Forelimb muscle (tissue), 1 donor: Measurements from ENCODE around the gene RECQL5. TPM values are rescaled to one million over a fixed set of nuclear protein-coding genes. Genes with fewer than 3 reads are reported as not detected.
"Not testable (repeated sequence)": the region's sequence is repeated elsewhere in the genome, so short reads cannot be mapped to it uniquely, and the experiment has no call there.

Source experiments
- DNase-seq: peaks from one replicate; pipeline ENCODE4 v3.0.0-alpha.2; 2013; ENCODE audit warnings: low read depth
- polyA plus RNA-seq: library from polyadenylated mRNA; unstranded; fragments of 120-200 nt; gene quantifications from one replicate; pipeline ENCODE4 v1.2.1, GENCODE V29; 2013; ENCODE audit not compliant: insufficient read length

RECQL5 gene
- polyA plus RNA-seq, 1 donor = 15.0 TPM

DNA sequence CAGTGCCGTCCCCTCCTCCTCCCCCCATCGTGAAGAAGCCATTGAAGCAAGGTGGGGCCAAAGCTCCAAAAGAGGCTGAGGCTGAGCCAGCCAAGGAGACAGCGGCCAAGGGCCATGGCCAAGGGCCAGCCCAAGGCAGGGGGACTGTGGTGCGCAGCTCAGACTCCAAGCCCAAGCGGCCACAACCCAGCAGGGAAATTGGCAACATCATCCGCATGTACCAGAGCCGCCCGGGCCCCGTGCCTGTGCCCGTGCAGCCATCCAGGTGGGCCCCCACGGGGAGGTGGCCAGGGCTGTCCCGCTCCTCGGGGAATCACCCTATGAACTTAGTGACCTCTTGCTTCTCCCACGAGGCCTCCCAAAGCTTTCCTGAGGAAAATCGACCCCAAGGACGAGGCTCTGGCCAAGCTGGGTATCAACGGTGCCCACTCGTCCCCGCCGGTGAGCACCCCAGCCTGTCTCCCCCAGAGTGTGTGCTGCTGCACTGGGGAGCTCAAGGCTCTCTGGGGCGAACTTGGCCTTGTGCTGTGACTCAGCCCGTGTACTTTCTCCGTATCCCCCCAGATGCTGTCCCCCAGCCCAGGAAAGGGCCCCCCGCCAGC lies 50.3 kb downstream of the RECQL5 start:
- DNase-seq = no peak

DNA sequence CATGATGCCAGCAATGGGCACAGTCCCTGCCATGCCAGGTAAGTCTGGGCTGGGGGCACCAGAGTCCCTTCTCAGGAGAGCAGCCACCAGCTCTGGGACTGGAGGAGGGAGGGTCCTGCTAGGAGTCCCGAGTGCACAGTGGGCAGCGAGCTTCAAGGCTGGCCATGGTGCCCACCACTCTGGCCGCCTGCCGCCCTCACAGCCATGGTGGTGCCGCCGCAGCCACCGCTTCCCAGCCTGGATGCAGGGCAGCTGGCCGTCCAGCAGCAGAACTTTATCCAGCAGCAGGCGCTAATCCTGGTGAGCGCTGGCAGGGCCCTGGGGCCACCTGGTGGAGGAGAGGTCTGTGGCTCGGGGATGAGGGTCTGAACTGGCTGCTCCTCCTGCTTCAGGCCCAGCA lies 51.7 kb downstream of the RECQL5 start:
- no peak for DNase-seq

DNA sequence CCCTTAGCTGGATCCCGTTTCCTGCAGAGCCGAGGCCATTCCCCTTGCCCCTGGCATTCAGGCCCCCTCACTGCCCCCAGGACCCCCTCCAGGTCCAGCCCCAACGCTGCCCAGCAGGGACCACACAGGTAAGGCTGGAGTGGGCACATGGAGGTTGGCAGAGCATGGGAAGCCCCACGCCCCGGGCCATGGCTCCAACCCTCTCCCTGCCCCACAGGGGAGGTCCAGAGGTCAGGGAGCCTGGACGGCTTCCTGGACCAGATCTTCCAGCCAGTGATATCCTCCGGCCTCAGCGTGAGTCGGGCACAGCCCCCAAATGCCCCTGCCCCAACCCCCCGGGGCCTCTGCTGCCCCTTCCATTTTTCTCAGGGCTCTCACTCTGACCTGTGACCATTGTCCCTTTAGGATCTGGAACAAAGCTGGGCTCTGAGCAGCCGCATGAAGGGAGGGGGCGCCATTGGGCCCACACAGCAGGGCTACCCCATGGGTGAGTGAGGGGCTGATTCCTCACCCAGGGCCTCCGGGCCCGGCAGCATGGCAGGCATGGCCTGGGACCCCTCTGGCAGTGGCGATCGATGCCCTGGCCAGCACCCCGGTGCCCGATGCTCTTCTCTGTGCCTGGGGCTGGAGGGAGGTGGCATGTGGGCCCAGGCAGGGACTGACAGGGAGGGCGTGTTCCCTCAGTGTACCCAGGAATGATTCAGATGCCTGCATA lies 52.2 kb downstream of the RECQL5 start:
- DNase-seq = no peak

DNA sequence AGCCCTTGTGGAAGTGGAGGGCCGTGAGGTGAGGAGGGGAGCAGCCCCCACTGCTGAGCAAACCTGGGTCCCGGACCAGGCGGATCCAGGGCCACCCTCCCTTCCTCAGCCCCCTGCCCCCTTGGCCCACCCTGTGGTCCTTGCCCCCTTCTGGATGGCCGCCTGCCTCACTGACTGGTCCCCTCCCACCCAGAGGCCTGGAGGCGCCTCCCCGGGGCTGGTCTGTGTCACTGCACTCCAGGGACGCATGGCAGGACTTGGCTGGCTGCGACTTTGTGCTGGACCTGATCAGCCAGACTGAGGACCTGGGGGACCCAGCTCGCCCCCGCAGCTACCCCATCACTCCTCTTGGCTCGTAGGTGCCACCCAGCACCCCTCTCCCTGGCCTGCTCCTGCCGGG lies 52.9 kb downstream of the RECQL5 start:
- no peak for DNase-seq

DNA sequence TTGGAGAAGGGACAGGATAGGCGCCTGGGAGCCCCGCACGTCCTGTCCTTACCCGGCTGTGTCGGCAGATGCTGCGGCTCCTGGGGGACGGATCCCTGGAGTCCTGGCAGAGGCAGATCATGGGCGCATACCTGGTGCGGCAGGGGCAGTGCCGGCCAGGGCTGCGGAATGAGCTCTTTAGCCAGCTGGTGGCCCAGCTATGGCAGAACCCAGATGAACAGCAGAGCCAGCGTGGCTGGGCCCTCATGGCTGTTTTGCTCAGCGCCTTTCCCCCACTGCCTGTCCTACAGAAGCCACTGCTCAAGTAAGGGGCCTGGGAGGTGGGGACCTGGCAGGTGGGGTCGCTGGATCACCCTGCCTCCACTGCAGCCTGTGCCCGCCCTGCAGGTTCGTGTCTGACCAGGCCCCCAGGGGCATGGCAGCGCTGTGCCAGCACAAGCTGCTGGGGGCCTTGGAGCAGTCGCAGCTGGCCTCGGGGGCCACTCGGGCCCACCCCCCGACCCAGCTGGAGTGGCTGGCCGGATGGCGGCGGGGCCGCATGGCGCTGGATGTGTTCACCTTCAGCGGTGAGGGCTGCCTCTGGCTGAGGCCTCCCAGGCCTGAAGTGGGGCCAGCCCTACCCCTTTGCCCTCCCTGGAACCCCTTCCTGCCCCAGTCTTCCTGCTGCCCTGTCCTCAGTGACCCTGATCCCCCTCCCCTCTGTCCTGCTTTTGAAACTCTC lies 53.9 kb downstream of the RECQL5 start:
- DNase-seq = no peak

DNA sequence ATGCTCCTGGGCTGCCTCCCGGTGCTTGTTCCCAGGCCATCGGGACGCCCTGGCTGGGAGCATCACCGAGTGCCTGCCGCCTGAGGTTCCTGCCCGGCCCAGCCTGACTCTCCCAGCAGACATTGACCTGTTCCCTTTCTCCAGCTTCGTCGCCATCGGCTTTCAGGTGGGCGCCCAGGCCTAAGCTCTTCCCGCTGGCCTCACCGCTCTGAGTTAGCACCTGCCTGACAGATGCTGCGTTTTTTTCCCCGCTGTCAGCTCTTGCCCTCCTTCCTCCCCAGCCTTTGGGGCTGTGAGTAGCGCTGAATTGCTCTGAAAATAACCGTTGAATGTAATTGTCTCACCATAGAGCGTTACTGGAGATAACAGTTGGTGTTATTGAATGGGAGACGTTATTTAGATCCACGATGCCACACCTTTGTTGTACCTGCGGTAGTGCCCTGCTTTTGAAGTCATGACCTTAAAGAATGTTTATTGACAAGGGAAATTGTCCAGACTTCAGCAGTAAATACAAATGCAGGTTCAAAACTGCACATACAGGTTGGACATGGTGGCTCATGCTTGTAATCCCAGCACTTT lies 55.0 kb downstream of the RECQL5 start:
- no peak for DNase-seq

DNA sequence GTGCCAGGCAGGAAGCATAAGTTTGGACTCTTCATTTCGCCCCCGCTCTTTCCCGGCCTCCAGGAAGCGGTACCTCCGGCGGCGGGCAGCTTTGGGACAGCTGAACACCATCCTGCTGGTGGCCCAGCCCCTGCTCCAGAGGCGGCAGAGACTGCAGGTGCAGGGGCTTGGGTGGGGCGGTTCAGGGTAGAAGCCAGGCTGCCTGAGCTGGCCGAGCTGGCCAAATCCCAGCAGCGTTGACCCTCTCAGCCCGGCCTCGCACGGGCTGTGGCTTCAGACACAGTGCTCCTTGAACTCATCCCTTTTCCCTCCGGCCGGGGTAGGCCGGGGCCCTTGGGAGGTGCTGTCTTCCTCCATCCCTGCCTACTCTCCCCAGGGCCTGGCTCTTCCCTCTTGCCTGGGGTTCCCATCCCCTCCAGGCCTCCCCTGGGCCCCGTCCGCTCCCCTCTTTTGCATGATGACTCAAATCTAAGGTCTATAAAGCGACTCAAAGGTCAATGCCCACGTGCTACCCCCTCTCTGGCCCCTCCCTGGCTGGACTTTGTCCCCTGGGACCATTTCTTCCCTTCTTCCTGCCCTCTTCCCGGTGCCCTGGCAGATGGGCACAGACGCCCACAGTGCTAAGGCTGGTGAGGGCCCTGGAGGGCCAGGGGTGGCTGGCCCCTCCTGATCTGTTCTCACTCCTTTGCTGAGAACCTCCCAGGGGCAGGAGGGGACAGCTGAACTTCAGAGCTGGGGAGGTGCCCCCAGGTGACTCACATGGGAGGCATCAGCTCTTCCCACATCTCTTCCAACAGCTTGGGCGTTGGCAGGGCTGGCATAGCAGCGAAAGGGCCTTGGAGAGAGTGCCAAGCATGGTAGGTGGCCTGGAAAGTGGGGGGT lies 56.6 kb downstream of the RECQL5 start:
- no peak for DNase-seq

DNA sequence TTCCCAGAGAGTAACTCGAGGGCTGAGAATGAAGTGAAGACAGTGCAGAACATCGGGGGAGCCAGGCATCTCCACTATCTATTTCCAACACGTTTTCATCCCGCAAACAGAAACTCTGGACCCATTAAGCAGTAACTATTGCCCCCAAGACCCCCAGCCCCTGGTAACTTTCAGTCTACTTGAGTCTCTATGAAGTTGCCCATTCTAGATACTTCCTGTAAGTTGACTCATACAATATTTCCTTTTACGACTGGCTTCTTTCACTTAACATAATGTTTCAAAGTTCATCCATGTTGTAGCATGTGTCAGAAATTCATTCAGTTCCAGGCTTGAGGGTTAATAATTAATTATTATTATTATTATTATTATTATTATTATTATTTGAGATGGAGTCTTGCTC lies 59.9 kb downstream of the RECQL5 start:
- DNase-seq = no peak

DNA sequence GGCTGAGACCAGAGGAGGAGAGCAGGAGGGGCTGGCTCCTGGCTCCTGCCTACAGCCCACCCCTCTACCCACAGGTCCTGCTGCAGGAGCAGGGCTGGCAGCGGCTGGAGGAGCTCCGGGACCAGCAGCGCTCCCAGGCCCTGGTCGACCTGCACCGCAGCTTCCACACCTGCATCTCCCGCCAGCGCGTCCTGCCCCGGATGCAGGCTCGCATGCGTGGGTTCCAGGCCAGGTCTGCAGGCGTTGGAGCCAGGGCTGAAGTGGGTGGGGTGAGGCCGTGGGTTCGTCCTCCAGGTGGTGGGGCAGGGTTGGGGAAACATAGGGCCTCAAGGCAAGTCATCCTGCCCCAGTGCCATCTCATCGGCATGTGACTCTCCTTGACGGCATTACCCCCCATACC lies 61.2 kb downstream of the RECQL5 start:
- DNase-seq = no peak

DNA sequence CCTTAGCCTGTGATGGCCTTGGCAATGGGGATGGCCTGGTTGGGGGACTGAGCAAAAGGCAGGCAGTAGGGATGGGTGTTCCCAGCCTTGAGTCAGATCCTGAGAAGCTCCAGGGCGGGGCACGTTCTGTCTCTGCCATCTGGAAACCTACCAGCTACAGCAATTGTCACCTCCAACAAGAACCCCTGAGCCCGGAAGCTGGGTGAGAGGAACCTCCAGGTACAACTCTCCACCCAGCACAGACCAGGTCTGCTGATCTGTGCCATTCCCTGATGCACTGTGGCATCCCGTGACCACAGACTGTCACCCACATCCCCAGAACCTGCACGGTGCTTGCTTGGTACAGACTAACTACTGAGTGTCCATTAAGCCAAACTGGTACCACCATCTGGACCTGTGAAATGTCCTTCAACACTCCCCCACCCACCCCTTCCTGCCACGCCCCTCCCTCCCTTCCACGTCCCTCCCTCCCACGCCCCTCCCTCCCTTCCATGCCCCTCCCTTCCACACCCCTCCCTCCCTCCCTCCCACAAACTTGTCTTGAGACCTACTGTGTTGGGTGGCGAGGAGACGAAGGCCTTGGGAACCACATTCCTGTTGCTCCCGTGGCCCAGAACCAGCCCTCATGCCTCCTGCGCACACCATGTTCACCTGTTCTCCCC lies 62.8 kb downstream of the RECQL5 start:
- no peak for DNase-seq

DNA sequence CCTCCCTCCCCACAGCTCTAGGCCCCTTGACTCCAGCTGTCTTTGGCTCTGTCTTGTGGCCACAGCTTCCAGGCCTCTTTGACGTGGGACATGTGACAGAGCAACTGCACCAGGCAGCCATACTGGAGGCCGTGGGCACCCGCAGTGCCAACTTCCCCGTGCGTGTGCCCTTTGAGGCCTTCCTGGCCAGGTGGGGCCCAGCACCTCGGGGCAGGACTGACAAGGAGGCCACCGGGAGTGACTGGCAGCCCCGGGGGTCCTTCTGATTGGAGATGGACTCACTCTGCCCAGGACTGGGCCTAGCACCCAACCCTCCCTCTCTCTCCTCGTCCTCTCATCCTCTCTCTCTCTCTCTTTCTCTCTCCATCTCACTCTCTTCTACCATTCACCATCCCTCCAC lies 63.8 kb downstream of the RECQL5 start:
- no peak for DNase-seq

DNA sequence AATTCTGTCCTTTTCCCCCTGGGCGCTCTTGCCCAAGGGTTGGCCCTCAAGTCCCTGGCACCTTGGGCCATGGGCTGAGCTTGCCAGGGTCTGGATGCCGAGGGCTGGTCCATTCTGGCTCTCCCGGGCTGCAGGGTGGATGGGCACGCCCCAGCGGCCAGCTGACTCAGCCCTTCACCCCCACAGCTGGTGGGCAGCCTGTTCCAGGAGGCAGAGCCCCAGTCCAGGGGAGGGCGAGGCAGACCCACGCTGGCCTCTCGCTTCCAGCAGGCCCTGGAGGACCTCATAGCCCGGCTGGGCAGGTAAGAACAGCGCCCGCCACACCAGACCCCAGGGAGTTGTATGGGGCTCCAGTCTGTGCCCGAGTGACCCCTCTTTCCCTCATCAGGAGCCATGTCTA lies 64.3 kb downstream of the RECQL5 start:
- no peak for DNase-seq

DNA sequence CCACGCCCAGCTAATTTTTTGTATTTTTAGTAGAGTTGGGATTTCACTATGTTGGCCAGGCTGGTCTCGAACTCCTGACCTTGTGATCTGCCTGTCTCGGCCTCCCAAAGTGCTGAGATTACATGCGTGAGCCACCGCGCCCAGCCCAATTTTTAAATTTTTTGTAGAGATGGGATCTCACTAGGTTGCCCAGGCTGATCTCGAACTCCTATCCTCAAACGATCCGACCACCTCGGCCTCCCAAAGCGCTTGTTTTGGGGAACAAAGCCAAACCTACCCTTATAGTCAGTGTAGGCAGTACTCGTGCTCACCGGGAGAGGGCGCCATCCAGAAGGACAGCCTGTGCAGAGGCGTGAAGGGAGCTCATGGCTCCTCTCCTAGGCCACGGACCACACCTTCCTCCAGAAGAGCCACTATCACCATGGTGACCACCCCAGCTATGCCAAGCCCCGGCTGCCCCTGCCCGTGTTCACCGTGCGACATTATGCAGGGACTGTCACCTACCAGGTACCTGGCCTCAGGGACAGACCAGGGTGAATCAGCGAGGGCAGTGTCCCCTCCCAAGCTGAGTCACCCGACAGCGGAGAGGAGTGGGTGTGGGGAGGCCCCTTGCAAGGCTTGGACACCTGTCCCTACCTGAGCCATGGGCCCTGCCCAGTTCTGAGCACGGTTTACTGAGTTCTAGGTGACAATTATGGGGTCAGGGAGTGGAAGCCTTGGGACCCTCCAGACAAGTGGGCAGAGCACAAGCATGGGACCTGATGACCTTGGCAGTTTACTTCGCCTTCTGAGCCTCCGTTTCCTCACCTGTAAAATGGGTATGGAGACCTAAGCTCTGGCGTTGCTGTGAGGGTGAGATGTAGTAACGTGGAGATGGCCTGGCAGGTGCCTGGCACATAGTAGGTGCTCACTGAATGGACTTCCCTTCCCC lies 65.6 kb downstream of the RECQL5 start:
- DNase-seq = no peak

DNA sequence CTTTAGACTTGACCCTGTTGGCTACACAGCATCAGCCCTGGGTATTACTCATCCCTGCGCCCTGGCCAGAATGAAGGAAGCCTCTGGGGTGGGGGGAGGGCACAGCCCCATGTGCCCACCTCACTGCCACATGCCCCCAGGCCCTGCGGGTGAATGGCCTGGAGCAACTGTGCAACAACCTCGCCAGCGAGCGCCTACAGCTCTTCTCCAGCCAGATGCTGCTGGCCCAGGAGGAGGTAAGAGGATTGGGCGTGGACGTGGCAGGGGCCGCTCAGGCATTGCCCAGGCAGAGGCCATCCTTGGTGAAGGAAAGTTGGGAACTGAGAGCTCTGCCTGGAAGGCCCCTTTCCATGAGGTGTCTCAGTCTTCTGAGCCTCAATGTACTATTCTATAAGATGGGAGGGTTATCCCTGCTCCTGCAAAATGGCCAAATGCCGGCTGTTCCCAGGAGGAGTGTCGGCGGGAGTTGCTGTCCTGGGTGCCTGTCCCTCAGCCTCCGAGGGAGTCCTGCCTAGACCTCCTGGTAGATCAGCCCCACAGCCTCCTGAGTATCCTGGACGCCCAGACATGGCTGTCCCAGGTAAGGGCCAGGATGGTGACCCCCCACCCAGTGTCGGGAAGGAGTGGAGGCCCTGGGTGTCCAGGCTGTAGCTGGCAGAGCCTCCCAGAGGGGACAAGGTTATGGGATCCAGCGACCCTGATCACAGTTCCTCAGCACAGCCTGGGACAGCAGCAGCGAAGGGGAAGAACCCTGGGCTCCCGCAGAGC lies 70.5 kb downstream of the RECQL5 start:
- no peak for DNase-seq

DNA sequence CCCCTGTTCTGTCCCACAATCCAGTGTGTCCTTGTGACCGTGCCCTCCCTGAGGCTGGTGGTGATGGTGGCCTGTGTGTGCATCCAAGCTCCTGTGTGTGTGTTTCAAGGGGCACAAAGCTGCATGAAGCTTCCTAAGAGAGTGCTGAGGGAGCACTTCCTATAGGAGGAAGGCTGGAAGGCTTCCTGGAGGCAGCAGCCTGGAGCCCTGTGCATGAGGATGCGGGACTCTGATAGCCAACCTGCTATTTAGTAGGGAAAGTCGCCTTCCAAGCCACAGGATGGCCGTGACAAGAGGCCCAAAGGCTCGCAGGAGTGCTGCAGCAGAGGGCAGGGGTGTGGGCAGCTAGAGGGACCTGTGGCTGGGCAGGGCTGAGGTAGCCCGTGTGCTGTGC lies 71.0 kb downstream of the RECQL5 start:
- no peak for DNase-seq

DNA sequence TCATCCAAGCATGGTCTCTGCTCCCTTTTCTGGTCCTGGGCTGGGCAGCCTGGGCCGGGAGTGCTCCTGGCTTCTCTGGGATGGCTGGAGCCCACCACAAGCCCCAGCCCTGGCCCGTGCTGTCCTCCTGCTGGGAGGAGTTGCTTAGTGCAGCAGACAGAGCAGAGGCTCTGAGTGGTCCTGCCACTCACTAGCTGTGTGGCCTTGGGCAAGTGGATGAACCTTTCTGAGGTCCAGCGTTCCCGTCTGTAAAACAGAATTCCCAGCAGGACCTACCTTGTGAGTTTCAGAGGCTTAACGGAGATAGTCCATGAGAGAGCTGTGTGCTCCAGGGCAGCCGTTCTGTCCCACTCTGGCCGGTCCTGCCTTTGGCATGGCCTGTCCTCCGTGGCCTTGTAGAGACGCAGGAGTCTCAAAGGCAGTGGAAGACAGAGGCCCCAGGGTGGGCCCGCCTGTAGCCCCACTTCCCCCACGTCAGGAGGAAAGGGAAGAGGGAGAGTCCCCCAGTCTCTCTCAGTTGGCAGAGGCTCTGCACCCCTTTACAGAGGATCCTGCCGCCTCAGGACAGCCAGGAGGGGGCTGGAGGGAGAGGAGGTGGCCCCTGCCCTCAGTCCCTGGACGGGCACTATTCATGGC lies 71.6 kb downstream of the RECQL5 start:
- no peak for DNase-seq

DNA sequence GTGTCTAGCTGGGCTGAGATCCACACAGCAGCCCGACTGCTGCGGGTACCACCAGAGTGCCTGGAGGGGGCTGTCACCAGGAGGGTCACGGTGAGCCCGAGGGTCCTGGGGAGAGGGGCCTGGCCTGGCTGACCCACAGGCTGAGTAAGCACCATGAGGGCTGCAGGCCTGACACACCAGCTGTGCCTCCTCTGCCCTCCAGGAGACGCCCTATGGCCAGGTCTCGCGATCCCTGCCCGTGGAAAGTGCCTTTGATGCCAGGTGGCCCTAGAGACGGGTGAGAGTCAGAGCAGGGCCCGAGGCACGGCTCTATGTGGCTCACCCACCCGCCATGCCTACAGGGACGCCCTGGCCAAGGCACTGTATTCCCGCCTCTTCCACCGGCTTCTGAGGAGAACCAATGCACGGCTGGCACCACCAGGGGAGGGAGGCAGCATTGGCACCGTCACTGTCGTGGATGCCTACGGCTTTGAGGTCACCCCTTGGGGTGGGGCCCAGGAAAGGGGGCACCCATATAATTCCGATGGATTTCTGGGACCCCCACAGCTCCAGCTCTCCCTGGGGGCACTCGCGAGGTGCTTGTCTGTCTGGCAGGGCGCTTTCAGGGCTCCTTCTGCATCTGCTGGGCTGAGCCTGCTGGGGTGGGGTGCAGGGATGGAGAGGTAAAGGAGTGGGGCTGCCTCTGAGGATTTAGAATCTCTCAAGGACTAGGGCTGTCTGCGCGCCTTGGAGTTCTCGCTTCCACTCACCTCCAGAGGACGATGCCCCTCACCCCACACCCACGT lies 72.3 kb downstream of the RECQL5 start:
- DNase-seq = no peak

DNA sequence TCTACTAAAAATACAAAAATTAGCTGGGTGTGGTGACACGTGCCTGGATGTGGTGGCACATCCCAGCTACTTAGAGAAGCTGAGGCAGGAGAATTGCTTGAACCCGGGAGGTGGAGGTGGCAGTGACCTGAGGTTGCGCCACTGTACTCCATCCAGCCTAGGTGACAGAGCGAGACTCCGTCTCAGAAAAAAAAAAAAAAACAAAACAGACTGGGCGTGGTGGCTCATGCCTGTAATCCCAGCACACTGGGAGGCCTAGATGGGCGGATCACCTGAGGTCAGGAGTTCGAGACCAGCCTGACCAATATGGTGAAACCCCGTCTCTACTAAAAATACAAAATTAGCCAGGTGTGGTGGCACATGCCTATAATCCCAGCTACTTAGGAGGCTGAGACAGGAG lies 73.5 kb downstream of the RECQL5 start:
- not testable (repeated sequence) for DNase-seq
